Mesenchymal stem cell (in vitro differentiated cells and primary cell): ENCODE results near the gene KIAA1671.
A peak's percentile ranks its signal among the peaks of the same experiment; 100 is the strongest.

Source experiments
- DNase-seq: peaks from one replicate; pipeline ENCODE4 v3.0.0-alpha.2; 2013
- H2AFZ ChIP-seq: one replicate; pipeline ENCODE4 v1.6.1; 2013; ENCODE audit warnings: low read depth, mild to moderate bottlenecking, control low read depth, inconsistent platforms, low read length, moderate library complexity
- H2AK5ac ChIP-seq: 2 replicates; pipeline ENCODE4 v1.6.1; 2013; ENCODE audit warnings: low read length, moderate library complexity, mild to moderate bottlenecking, inconsistent platforms; ENCODE audit not compliant: severe bottlenecking
- H2BK120ac ChIP-seq: one replicate; pipeline ENCODE4 v1.6.1; 2013; ENCODE audit warnings: low read depth, mild to moderate bottlenecking, inconsistent platforms, low read length, moderate library complexity
- H2BK12ac ChIP-seq, 2 experiments: one replicate each; pipeline ENCODE4 v1.6.1; 2013; ENCODE audit warnings: inconsistent platforms in 2 of 2, low read length in 2 of 2, mild to moderate bottlenecking in 2 of 2, moderate library complexity in 2 of 2, control low read depth in 1 of 2
- H2BK15ac ChIP-seq: one replicate; pipeline ENCODE4 v1.6.1; 2013; ENCODE audit warnings: mild to moderate bottlenecking, low read depth, inconsistent platforms; ENCODE audit not compliant: poor library complexity, severe bottlenecking
- H2BK5ac ChIP-seq: 2 replicates; pipeline ENCODE4 v1.6.1; 2013; ENCODE audit warnings: low read depth, mild to moderate bottlenecking, low read length, control low read depth, inconsistent platforms; ENCODE audit not compliant: poor library complexity, severe bottlenecking
- H3K14ac ChIP-seq, 2 experiments: one replicate each; pipeline ENCODE4 v1.6.1; 2013; ENCODE audit warnings: inconsistent platforms in 2 of 2, low read length in 2 of 2, control low read depth in 1 of 2, mild to moderate bottlenecking in 1 of 2, moderate library complexity in 1 of 2
- H3K18ac ChIP-seq, 2 experiments: one replicate each; pipeline ENCODE4 v1.6.1; 2013; ENCODE audit warnings: inconsistent platforms in 2 of 2, low read length in 2 of 2, control low read depth in 1 of 2, low read depth in 1 of 2, mild to moderate bottlenecking in 1 of 2
- H3K23ac ChIP-seq, 2 experiments: one replicate each; pipeline ENCODE4 v1.6.1; 2013; ENCODE audit warnings: inconsistent platforms in 2 of 2, low read length in 2 of 2, mild to moderate bottlenecking in 2 of 2, moderate library complexity in 2 of 2, control low read depth in 1 of 2
- H3K27ac ChIP-seq: 2 replicates; pipeline ENCODE4 v1.5.1; 2013; ENCODE audit warnings: mild to moderate bottlenecking, moderate library complexity, low read length, control low read depth, inconsistent platforms; ENCODE audit not compliant: poor library complexity, severe bottlenecking
- H3K27me3 ChIP-seq, 2 experiments: 2 replicates each; pipeline versions ENCODE4 v1.6.1 to v1.7.0; 2013; ENCODE audit warnings: low read length in 2 of 2, mild to moderate bottlenecking in 2 of 2, moderate library complexity in 2 of 2, control low read depth in 1 of 2, inconsistent platforms in 1 of 2; ENCODE audit not compliant: control insufficient read depth in 1 of 2, insufficient read depth in 1 of 2
- H3K36me3 ChIP-seq, 2 experiments: 2 replicates each; pipeline versions ENCODE4 v1.6.1 to v1.7.0; 2013; ENCODE audit warnings: low read length in 2 of 2, control low read depth in 1 of 2, inconsistent platforms in 1 of 2, low read depth in 1 of 2, mild to moderate bottlenecking in 1 of 2; ENCODE audit not compliant: insufficient read depth in 2 of 2, control insufficient read depth in 1 of 2
- H3K4ac ChIP-seq, 2 experiments: one replicate each; pipeline ENCODE4 v1.6.1; 2013; ENCODE audit warnings: inconsistent platforms in 2 of 2, low read length in 2 of 2, mild to moderate bottlenecking in 2 of 2, moderate library complexity in 2 of 2, control low read depth in 1 of 2, low read depth in 1 of 2
- H3K4me1 ChIP-seq: 2 replicates; pipeline ENCODE4 v1.6.1; 2013; ENCODE audit warnings: low read depth, low read length, control low read depth; ENCODE audit not compliant: control insufficient read depth, insufficient read depth
- H3K4me2 ChIP-seq: 2 replicates; pipeline ENCODE4 v1.6.1; 2013; ENCODE audit warnings: low read length, mild to moderate bottlenecking, inconsistent platforms; ENCODE audit not compliant: poor library complexity, severe bottlenecking
- H3K4me3 ChIP-seq, 2 experiments: 2 replicates each; pipeline versions ENCODE4 v1.5.1 to v1.7.0; 2013; ENCODE audit warnings: low read length in 2 of 2, mild to moderate bottlenecking in 2 of 2, control low read depth in 1 of 2, low read depth in 1 of 2; ENCODE audit not compliant: insufficient read depth in 1 of 2
- H3K79me1 ChIP-seq: replicated peaks from 2 replicates; pipeline ENCODE4 v1.6.1; 2013; ENCODE audit warnings: mild to moderate bottlenecking, control low read depth, low read length, inconsistent platforms; ENCODE audit not compliant: poor library complexity, severe bottlenecking
- H3K9ac ChIP-seq: 2 replicates; pipeline ENCODE4 v1.7.0; 2013; ENCODE audit warnings: mild to moderate bottlenecking, low read length, moderate library complexity
- H3K9me3 ChIP-seq: 2 replicates; pipeline ENCODE4 v1.7.0; 2013; ENCODE audit warnings: mild to moderate bottlenecking, low read length; ENCODE audit not compliant: control insufficient read depth
- H4K8ac ChIP-seq: one replicate; pipeline ENCODE4 v1.6.1; 2013; ENCODE audit warnings: inconsistent platforms, mild to moderate bottlenecking, low read length, moderate library complexity
- H4K91ac ChIP-seq: one replicate; pipeline ENCODE4 v1.6.1; 2013; ENCODE audit warnings: mild to moderate bottlenecking, low read length, inconsistent platforms
- WGBS: methylation state at CpG from one replicate; pipeline ENCODE4 v1.1.7; 2013; ENCODE audit warnings: mixed read lengths; 5-methylcytosine and 5-hydroxymethylcytosine counted together

The KIAA1671 gene

DNA sequence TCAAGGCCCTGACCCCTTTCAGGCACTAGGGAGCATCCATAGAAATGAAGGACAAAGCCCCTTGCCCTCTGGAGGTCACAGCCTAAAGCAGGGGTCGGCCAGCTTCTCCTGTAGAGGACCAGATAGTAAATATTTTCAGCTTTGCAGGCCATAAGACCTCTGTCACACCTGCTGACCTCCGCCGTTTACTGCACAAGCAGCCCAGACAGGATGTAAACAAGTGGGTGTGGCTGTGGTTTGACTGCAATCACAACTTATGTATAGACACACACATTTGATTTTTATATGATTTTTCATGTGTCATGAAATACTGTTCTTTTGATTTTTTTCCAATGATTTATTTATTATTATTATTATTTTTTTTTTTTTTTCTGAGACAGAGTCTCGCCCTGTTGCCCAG, 34.3 kb downstream of the KIAA1671 start:
- Histone ChIP-seq H3K9me3 (no peaks in the 10 kb centered on the region), H3K23ac (no peak overlapping the region), H3K27me3 (peaks cover 0 to 7% of the 10 kb centered on the region in 2 experiments), H3K18ac (peak overlapping the region in 1 of 2 experiments; percentile 28), H3K9ac (no peak overlapping the region), H2AK5ac (no peak overlapping the region), H2BK5ac (no peak overlapping the region), H3K4me2 (no peak overlapping the region), H2BK120ac (no peak overlapping the region), H3K4me3 (no peak overlapping the region), H2AFZ (no peak overlapping the region), H3K36me3 (peaks cover 0 to 4% of the 10 kb centered on the region in 2 experiments), H2BK12ac (peak overlapping the region in 1 of 2 experiments; percentile 70), H3K4ac (no peak overlapping the region), H3K14ac (no peak overlapping the region), H4K91ac (no peak overlapping the region), H3K4me1 (peaks cover 4% of the 10 kb centered on the region), H3K27ac (no peak overlapping the region), H4K8ac (no peak overlapping the region), H3K79me1 (no peaks in the 10 kb centered on the region), H2BK15ac (no peak overlapping the region)
- 72% methylated on average over 2 of the region's 4 CpGs for WGBS
- no peak for DNase-seq

DNA sequence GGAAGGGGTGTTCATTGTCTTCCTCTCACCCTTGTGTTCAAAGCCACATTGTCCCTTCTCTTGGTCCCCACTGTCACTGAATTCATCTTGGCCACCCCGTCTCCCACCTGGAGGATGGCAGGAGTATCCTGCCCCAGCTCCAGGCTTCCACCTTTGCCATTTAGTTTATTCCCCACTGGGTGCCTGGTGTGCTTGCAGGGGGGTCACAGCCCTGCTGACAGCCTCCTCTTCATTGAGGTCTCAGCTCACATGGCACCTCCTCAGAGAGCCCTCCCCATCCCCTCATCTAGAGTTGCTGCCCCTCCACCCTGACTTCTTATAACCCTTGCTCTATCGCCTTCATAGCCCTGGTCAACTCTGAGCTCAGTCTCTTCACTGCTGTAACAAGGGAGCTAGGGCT, 36.6 kb downstream of the KIAA1671 start:
- H3K18ac ChIP-seq: peak overlapping the region; percentile 3 to 7
- H3K4me1 ChIP-seq: peaks cover 5% of the 10 kb centered on the region
- peaks cover 0 to 4% of the 10 kb centered on the region in 2 experiments for H3K36me3 ChIP-seq
- peak overlapping the region; percentile 60 for H2BK15ac ChIP-seq
- H3K9ac ChIP-seq: no peak overlapping the region
- no peak for DNase-seq
- no peak overlapping the region for H2BK120ac ChIP-seq
- no peak overlapping the region for H4K91ac ChIP-seq
- no peak overlapping the region for H3K4me2 ChIP-seq
- WGBS: 96% methylated on average over 2 of the region's 2 CpGs
- H3K4me3 ChIP-seq: no peak overlapping the region
- H3K27me3 ChIP-seq: no peaks in the 10 kb centered on the region
- H2AFZ ChIP-seq: no peak overlapping the region
- no peak overlapping the region for H3K27ac ChIP-seq
- H3K9me3 ChIP-seq: no peaks in the 10 kb centered on the region
- H2BK12ac ChIP-seq: peak overlapping the region in 1 of 2 experiments; percentile 8
- no peaks in the 10 kb centered on the region for H3K79me1 ChIP-seq
- H4K8ac ChIP-seq: no peak overlapping the region
- H3K23ac ChIP-seq: peak overlapping the region in 1 of 2 experiments; percentile 2
- H3K4ac ChIP-seq: peak overlapping the region; percentile 5 to 74
- no peak overlapping the region for H2AK5ac ChIP-seq
- no peak overlapping the region for H2BK5ac ChIP-seq
- peak overlapping the region in 1 of 2 experiments; percentile 53 for H3K14ac ChIP-seq

GRCh38 chr22:24989541-24989951, 37.0 kb downstream of the KIAA1671 start:
- H2AK5ac ChIP-seq: no peak overlapping the region
- no peaks in the 10 kb centered on the region for H3K9me3 ChIP-seq
- H3K18ac ChIP-seq: peak overlapping the region in 1 of 2 experiments; percentile 23
- peak overlapping the region in 1 of 2 experiments; percentile 53 for H3K14ac ChIP-seq
- H4K91ac ChIP-seq: no peak overlapping the region
- no peak overlapping the region for H4K8ac ChIP-seq
- DNase-seq: no peak
- H3K23ac ChIP-seq: no peak overlapping the region
- H2BK12ac ChIP-seq: peak overlapping the region in 1 of 2 experiments; percentile 8
- peaks cover 0 to 4% of the 10 kb centered on the region in 2 experiments for H3K36me3 ChIP-seq
- H2BK5ac ChIP-seq: no peak overlapping the region
- no peak overlapping the region for H3K4me2 ChIP-seq
- H2AFZ ChIP-seq: no peak overlapping the region
- no peaks in the 10 kb centered on the region for H3K79me1 ChIP-seq
- peak overlapping the region; percentile 53 for H3K9ac ChIP-seq
- no peaks in the 10 kb centered on the region for H3K27me3 ChIP-seq
- WGBS: 100% methylated on average over 1 of the region's 5 CpGs
- peak overlapping the region; percentile 60 for H2BK15ac ChIP-seq
- H3K4ac ChIP-seq: peak overlapping the region in 1 of 2 experiments; percentile 74
- H3K4me3 ChIP-seq: no peak overlapping the region
- H2BK120ac ChIP-seq: no peak overlapping the region
- H3K27ac ChIP-seq: no peak overlapping the region
- peaks cover 7% of the 10 kb centered on the region for H3K4me1 ChIP-seq

- no peak overlapping the region for H2BK5ac ChIP-seq
- peak overlapping the region; percentile 40 to 64 for H3K18ac ChIP-seq
- H4K8ac ChIP-seq: peak overlapping the region; percentile 21
- peaks cover 0 to 4% of the 10 kb centered on the region in 2 experiments for H3K36me3 ChIP-seq
- no peaks in the 10 kb centered on the region for H3K27me3 ChIP-seq
- H3K4me2 ChIP-seq: no peak overlapping the region
- no peak overlapping the region for H2AK5ac ChIP-seq
- peak overlapping the region; percentile 59 to 95 for H2BK12ac ChIP-seq
- H3K23ac ChIP-seq: no peak overlapping the region
- no peak for DNase-seq
- H3K4me1 ChIP-seq: peaks cover 7% of the 10 kb centered on the region
- no peak overlapping the region for H2BK120ac ChIP-seq
- H3K9ac ChIP-seq: no peak overlapping the region
- no peaks in the 10 kb centered on the region for H3K9me3 ChIP-seq
- no peak overlapping the region for H3K27ac ChIP-seq
- 85% methylated on average over 10 of the region's 10 CpGs for WGBS
- H3K14ac ChIP-seq: peak overlapping the region in 1 of 2 experiments; percentile 63
- no peaks in the 10 kb centered on the region for H3K79me1 ChIP-seq
- no peak overlapping the region for H2AFZ ChIP-seq
- peak overlapping the region; percentile 1 to 29 for H3K4ac ChIP-seq
- H4K91ac ChIP-seq: peak overlapping the region; percentile 85
- H3K4me3 ChIP-seq: no peak overlapping the region
- H2BK15ac ChIP-seq: no peak overlapping the region
These were observed 37.9 kb downstream of the KIAA1671 start for GRCh38 chr22:24990344-24990905.
